ENCODE measurements around the gene LYST. TPM values are rescaled to one million over a fixed set of nuclear protein-coding genes. Genes with fewer than 3 reads are reported as not detected.
"Not testable (repeated sequence)": the region's sequence is repeated elsewhere in the genome, so short reads cannot be mapped to it uniquely, and the experiment has no call there.

The LYST gene
- polyA plus RNA-seq, 1 donor (not counting 4 experiments of a cell fraction or from before 2014, with no cell fraction given): 24.7 TPM

DNA sequence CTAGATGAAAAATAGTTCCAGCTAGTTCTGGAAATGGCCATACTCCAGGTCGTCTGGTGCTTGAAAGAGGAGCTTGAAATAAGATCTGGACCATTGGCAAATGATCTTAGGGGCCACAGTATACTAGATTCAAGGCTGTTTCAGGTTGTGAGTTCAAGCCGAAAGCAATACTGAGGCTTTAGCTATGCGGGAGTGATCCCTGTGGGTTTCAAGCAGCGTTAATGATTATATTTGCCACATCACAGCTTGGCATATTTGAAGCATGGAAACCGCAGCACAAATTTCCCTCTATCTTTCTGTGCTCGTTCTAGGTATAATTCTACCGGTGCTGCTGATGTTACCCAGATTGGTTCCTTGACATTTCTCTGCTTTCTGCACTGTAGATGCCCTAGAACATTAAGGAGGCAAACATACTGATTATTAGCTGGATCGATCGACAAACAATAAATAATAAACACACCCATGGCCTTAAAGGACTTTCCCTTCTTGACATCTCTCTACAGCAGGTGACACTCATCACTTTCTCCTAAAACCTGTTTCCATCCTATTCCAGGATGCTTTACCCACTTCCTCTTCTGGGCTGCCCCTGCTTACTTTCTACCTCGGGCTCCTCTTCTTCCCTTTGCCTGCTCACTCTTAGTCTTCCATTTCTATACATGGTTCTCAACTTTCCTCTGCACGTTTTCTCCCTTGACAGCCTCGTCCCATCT is 40.6 kb upstream of the LYST start:
- Histone ChIP-seq H3K36me3 (ENCODE audit: control insufficient read depth in 2 of 2, extremely low read depth in 1 of 2, insufficient read depth in 2 of 2, low read length in 2 of 2) (no peaks in the 10 kb centered on the region), H3K4me3 (ENCODE audit: control insufficient read depth in 2 of 3, extremely low read depth in 1 of 3, insufficient read depth in 2 of 3, low read depth in 1 of 3, low read length in 3 of 3) (no peak overlapping the region), H3K4me2 (ENCODE audit: control insufficient read depth, extremely low read depth, insufficient read depth, low read depth, low read length) (no peak overlapping the region), H4K20me1 (ENCODE audit: control insufficient read depth, extremely low read depth, insufficient read depth, low read length) (no peaks in the 10 kb centered on the region), H3K9me3 (ENCODE audit: control insufficient read depth, low read depth, low read length) (no peaks in the 10 kb centered on the region), H3K27me3 (ENCODE audit: control insufficient read depth, extremely low read depth, insufficient read depth, low read length) (no peaks in the 10 kb centered on the region), H3K4me1 (ENCODE audit: control insufficient read depth, extremely low read depth, insufficient read depth, low read length) (peaks cover 57% of the 10 kb centered on the region), H3K9ac (ENCODE audit: control insufficient read depth, extremely low read depth, insufficient read depth, low read length) (no peak overlapping the region), H2AFZ (ENCODE audit: control insufficient read depth, low read length) (no peak overlapping the region), H3K9me1 (ENCODE audit: control insufficient read depth, extremely low read depth, insufficient read depth, low read length) (no peaks in the 10 kb centered on the region), H3K27ac (ENCODE audit: control insufficient read depth, insufficient read depth, low read length) (no peak overlapping the region), H3K79me2 (ENCODE audit: control insufficient read depth, insufficient read depth, low read length) (peaks cover 2% of the 10 kb centered on the region)
- DNase-seq (ENCODE audit: low read depth, low spot score): no peak
- dilution Hi-C loops (cut with MboI; ENCODE audit: extremely low pct_ligation_motif_present, low sequenced_read_pairs): no loop called here
- TF ChIP-seq CTCF (optimal IDR thresholded peaks at IDR 0.05 in 1 of 3, IDR thresholded peaks at IDR 0.05 in 1 of 3, conservative IDR thresholded peaks at IDR 0.05 in 1 of 3; ENCODE audit: extremely low read depth in 1 of 3, insufficient read depth in 2 of 3, low read length in 3 of 3) (no peak), EZH2 (IDR thresholded peaks at IDR 0.05; ENCODE audit: low read length) (no peak)
- no peak for FAIRE-seq

GRCh38 chr1:235906436-235906835 is 39.7 kb upstream of the LYST start:
- Histone ChIP-seq H3K27me3 (ENCODE audit: control insufficient read depth, extremely low read depth, insufficient read depth, low read length) (no peaks in the 10 kb centered on the region), H3K9me3 (ENCODE audit: control insufficient read depth, low read depth, low read length) (no peaks in the 10 kb centered on the region), H3K27ac (ENCODE audit: control insufficient read depth, insufficient read depth, low read length) (no peak overlapping the region), H3K36me3 (ENCODE audit: control insufficient read depth in 2 of 2, extremely low read depth in 1 of 2, insufficient read depth in 2 of 2, low read length in 2 of 2) (no peaks in the 10 kb centered on the region), H2AFZ (ENCODE audit: control insufficient read depth, low read length) (no peak overlapping the region), H3K9me1 (ENCODE audit: control insufficient read depth, extremely low read depth, insufficient read depth, low read length) (no peaks in the 10 kb centered on the region), H3K4me1 (ENCODE audit: control insufficient read depth, extremely low read depth, insufficient read depth, low read length) (peaks cover 55% of the 10 kb centered on the region), H3K4me3 (ENCODE audit: control insufficient read depth in 2 of 3, extremely low read depth in 1 of 3, insufficient read depth in 2 of 3, low read depth in 1 of 3, low read length in 3 of 3) (no peak overlapping the region), H3K4me2 (ENCODE audit: control insufficient read depth, extremely low read depth, insufficient read depth, low read depth, low read length) (no peak overlapping the region), H3K79me2 (ENCODE audit: control insufficient read depth, insufficient read depth, low read length) (no peaks in the 10 kb centered on the region), H4K20me1 (ENCODE audit: control insufficient read depth, extremely low read depth, insufficient read depth, low read length) (no peaks in the 10 kb centered on the region), H3K9ac (ENCODE audit: control insufficient read depth, extremely low read depth, insufficient read depth, low read length) (no peak overlapping the region)
- no peak for DNase-seq (ENCODE audit: low read depth, low spot score)
- FAIRE-seq: no peak
- dilution Hi-C loops (cut with MboI; ENCODE audit: extremely low pct_ligation_motif_present, low sequenced_read_pairs): no loop called here
- TF ChIP-seq CTCF (optimal IDR thresholded peaks at IDR 0.05 in 1 of 3, IDR thresholded peaks at IDR 0.05 in 1 of 3, conservative IDR thresholded peaks at IDR 0.05 in 1 of 3; ENCODE audit: extremely low read depth in 1 of 3, insufficient read depth in 2 of 3, low read length in 3 of 3): no peak
- TF ChIP-seq EZH2 (IDR thresholded peaks at IDR 0.05; ENCODE audit: low read length): no peak

DNA sequence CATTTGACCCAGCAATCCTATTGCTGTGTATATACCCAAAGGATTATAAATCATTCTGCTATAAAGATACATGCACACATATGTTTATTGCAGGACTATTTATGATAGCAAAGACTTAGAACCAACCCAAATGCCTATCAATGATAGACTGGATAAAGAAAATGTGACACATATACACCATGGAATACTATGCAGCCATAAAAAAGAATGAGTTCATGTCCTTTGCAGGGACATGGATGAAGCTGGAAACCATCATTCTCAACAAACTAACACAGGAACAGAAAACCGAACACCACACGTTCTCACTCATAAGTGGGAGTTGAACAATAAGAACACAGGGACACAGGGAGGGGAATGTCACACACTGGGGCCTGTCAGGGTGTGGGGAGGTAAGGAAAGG is 37.1 kb upstream of the LYST start:
- H3K79me2 ChIP-seq (ENCODE audit: control insufficient read depth, insufficient read depth, low read length); H3K4me2 ChIP-seq (ENCODE audit: control insufficient read depth, extremely low read depth, insufficient read depth, low read depth, low read length); H4K20me1 ChIP-seq (ENCODE audit: control insufficient read depth, extremely low read depth, insufficient read depth, low read length); FAIRE-seq; H2AFZ ChIP-seq (ENCODE audit: control insufficient read depth, low read length); H3K4me3 ChIP-seq (ENCODE audit: control insufficient read depth in 2 of 3, extremely low read depth in 1 of 3, insufficient read depth in 2 of 3, low read depth in 1 of 3, low read length in 3 of 3); H3K9me1 ChIP-seq (ENCODE audit: control insufficient read depth, extremely low read depth, insufficient read depth, low read length); DNase-seq (ENCODE audit: low read depth, low spot score); H3K9ac ChIP-seq (ENCODE audit: control insufficient read depth, extremely low read depth, insufficient read depth, low read length); H3K9me3 ChIP-seq (ENCODE audit: control insufficient read depth, low read depth, low read length); H3K27me3 ChIP-seq (ENCODE audit: control insufficient read depth, extremely low read depth, insufficient read depth, low read length); dilution Hi-C loops (cut with MboI; ENCODE audit: extremely low pct_ligation_motif_present, low sequenced_read_pairs); H3K27ac ChIP-seq (ENCODE audit: control insufficient read depth, insufficient read depth, low read length); H3K36me3 ChIP-seq (ENCODE audit: control insufficient read depth in 2 of 2, extremely low read depth in 1 of 2, insufficient read depth in 2 of 2, low read length in 2 of 2): not testable (repeated sequence)
- peaks cover 39% of the 10 kb centered on the region for H3K4me1 ChIP-seq (ENCODE audit: control insufficient read depth, extremely low read depth, insufficient read depth, low read length)
